GM12875 (cell line): ENCODE results near the gene GRIP1.

Source experiments
- H3K4me3 ChIP-seq: one replicate; pipeline ENCODE4 v1.5.1; 2011; ENCODE audit warnings: low read depth, low read length, control low read depth
- CTCF ChIP-seq: IDR thresholded peaks from 2 replicates; pipeline ENCODE4 v1.5.1; 2011; ENCODE audit warnings: low read depth, mild to moderate bottlenecking, control low read depth, inconsistent platforms, low read length, moderate library complexity, borderline replicate concordance; ENCODE audit not compliant: insufficient read depth

GRIP1 gene

GRCh38 chr12:66312189-66312588, 366.7 kb downstream of the GRIP1 start:
- no peak overlapping the region for H3K4me3 ChIP-seq
- TF ChIP-seq CTCF, result no peak

- no peak for TF ChIP-seq CTCF
- no peak overlapping the region for H3K4me3 ChIP-seq
Observed at GRCh38 chr12:66309606-66310005, 369.3 kb downstream of the GRIP1 start.

GRCh38 chr12:66304296-66304900, 374.5 kb downstream of the GRIP1 start:
- H3K4me3 ChIP-seq, result no peak overlapping the region
- TF ChIP-seq CTCF, result no peak

- H3K4me3 ChIP-seq, result peak overlapping the region; percentile 7
Observed at GRCh38 chr12:66303316-66303804, 375.5 kb downstream of the GRIP1 start.

- peak overlapping the region; percentile 84 for H3K4me3 ChIP-seq
- TF ChIP-seq CTCF, result no peak
Observed at GRCh38 chr12:66302827-66303169, 376.1 kb downstream of the GRIP1 start.

GRCh38 chr12:66301944-66302826, 376.7 kb downstream of the GRIP1 start, which contains the start of gene HELB:
Gene HELB, plus strand, starts transcription at chr12:66302493. Its CDS starts 111 bp downstream, at chr12:66302604.
- H3K4me3 ChIP-seq, result peak within 1 kb of the TSS; percentile 84
- no peak for TF ChIP-seq CTCF

- no peak overlapping the region for H3K4me3 ChIP-seq
- no peak for TF ChIP-seq CTCF
Observed at GRCh38 chr12:66297923-66298322, 381.0 kb downstream of the GRIP1 start.
